NCI-H2196 treated with DMSO at 0.1 percent for 48 hours (cell line): ENCODE measurements around the gene BTBD9.
"Not testable (repeated sequence)": the region's sequence is repeated elsewhere in the genome, so short reads cannot be mapped to it uniquely, and the experiment has no call there.

Experiments
- DNase-seq: peaks from one replicate; lab custom pipeline; 2025; ENCODE audit not compliant: unreplicated experiment; lab: John Stamatoyannopoulos, UW

BTBD9 gene

DNA sequence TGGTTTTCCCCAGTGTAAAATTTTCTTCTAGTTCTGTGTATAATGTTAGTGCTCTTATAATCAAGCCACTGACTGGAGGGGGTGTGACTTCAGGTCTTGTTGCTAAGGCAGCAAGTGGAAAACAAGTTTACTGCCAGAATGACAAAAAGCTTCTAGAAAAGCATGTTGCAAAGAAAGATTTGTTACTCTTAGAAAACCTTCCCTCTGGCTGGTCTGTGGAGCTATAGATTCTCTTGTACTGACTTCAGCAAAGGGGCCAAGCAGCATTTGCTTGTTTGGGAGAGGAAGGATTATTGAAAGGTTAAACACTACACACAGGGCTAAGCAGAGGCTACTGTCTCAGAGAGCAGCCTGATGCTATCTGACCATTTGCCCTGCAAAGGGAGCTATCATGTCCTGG is 288.8 kb downstream of the BTBD9 start:
- DNase-seq = no peak

DNA sequence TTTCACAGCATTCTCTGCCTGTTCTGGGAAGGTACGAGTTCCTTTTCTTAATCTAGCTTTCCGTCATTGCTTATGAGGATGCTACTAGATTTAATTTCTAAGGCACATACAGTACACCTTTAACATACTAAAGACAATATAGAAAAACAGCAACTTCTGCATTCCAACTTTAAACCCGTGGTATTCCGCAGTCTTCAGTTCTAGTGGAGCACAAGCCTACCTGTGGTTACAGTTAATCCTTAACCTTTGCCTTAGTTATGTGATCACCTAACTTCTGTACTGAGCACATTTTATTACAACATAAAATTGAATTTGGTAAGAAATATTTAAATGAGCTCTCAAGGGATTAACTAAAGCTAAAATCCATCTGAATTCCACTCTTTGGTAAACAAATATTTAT is 289.5 kb downstream of the BTBD9 start:
- no peak for DNase-seq

DNA sequence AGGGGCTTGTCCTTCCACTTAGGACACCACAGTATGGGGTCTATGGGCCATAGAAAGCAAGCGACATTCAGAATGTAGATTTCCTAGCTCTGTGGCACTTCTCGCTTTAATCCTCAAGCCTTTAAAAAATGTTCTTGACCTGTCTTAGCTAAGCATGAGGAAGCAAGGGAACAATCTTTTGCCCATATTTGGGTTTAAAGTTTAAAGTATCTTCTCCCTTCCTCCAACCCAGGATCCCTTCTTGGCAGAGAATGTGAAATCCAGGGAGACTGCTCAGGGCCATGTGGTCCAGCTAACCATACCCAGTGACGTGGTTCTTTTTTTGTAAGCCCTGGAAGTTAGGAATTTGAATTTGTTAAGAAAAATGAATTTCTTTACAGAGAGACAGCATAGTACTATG is 289.9 kb downstream of the BTBD9 start:
- no peak for DNase-seq

DNA sequence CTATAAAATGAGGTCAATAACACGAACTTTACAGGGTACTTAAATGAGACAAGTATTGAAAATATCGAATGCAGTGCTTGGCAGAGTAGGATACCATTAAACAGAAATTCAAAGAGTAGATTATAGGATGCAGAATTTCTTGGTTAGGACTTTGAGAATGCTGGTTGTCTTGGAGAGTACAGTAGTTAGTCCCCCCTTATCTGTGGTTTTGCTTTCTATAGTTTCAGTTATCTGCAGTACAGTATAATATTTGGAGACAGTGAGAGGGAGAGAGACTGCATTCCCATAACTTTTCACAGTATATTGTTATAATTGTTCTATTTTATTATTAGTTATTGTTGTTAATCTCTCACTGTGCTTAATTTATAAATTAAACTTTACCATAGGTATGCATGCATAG is 290.5 kb downstream of the BTBD9 start:
- no peak for DNase-seq

DNA sequence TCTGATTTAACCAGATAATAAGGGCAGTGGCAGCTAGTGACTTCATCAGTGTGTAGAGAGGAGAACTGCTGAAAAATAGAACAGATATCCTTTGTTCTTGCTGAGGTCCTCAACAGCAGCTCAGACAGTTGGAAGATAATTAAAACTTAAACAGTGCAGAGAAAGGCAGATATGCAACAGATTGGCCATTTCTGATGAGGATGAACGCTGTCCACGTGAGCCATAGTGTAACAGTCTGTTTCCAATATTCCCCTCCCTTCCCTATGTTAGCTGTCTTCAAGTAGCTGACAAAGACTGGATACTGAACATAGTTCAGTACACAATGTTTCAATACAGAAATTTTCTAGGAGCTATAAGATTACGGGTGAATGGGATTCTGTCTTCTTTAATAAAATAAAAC is 291.4 kb downstream of the BTBD9 start:
- DNase-seq = no peak

DNA sequence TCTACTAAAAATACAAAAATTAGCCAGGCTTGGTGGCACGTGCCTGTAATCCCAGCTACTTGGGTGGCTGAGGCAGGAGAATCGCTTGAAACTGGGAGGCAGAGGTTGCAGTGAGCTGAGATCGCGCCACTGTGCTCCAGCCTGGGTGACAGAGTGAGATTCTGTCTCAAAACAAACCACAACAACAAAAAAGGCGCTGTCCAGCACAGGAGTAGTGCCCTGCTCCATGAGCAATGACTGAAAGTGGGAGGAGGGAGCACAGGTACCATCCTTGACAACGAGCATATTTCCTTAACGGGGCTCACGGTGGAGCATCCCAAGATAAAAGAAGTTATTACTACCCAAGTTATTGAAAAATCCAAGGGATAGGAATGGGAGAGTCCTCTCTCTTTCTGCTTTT is 291.9 kb downstream of the BTBD9 start:
- DNase-seq = not testable (repeated sequence)

DNA sequence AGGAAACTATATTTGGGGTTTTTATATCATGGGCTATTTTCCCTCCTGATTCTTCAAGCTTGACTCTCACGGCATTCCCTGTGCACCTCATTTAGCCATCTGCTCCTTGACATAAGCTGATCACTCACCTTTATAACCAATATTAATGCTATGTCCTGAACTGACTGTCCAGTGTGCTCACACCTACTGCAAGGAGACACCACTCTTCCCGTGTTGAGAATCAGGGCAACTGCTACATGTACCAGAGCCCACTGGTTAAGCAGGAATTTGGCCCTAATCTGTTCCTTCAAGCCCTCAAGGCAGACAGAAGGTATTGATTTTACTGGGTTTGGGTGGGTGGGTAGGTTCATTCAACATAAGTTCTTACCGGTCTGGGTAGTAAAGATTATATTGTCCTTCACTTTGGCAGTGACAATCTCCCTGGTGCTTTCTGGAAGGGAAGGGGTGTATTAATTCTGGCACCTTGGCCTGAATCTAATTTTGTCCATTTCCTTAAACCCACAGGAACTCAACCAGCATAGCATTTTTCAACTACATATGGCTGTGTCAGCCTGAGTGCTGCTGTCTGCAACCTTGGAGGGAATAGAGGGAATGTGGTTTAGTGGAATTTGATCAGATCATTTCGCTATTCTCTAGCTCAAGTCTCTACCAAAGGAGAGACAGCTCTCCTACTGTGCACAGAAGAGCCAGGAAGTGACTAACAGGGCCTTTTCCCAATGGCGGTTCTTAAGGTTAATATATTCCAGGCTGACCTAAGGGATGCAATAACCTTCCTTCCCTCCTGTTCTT is 293.2 kb downstream of the BTBD9 start:
- no peak for DNase-seq

DNA sequence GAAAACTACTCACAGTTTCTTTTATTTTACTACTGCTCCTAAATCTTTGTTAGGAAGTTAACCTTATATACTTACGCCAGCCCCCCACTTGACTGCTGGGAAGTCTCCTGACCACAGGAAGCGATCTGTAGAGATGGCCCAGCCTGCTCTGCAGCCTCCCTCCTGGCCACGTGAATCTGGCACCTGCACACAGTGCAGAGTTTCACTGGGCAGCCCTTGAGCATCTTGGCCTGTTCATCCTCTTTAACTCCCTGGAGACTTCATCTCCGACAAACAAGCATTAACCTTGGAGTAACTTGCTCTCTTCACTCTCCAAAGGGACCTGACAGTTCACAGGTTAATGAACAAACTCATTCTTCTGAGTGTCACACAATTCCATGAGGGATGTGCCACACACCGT is 294.1 kb downstream of the BTBD9 start:
- no peak for DNase-seq

DNA sequence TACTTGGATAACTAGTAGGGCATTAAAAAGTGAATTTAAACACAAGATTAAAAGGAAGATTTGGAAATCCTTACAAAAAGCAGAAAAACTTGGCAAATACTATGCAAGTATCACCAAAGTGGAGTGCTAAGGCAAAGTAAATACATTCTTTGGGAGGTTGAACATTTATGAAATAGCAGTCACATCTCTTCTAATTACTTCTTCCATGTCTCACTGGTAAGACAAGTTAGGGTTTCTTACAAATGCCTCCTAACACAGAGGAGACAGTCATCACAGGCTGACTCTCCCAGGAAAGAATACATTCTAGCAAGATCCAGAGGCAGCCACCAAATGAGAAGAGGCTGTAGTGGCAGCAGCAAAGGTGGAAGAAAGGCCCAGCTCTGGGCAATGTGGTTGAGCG is 298.2 kb downstream of the BTBD9 start:
- no peak for DNase-seq

DNA sequence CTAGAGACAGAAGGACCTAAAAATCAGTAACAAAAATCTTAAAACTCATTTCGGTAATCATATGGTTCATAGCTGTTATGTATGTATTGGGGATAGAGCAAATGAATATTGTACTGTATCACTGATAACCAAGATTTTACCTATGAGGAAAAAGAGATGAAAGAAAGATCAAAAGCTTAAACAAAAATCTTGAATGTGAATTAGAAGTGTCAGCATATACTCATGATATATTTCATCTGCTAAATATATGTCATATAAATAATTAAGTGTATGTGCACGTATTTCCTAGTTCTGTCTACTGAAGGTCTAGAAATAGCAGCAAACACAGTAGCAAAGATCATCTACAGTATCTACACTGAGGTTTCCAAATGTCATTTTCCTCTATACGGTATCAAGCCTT is 299.8 kb downstream of the BTBD9 start:
- no peak for DNase-seq

DNA sequence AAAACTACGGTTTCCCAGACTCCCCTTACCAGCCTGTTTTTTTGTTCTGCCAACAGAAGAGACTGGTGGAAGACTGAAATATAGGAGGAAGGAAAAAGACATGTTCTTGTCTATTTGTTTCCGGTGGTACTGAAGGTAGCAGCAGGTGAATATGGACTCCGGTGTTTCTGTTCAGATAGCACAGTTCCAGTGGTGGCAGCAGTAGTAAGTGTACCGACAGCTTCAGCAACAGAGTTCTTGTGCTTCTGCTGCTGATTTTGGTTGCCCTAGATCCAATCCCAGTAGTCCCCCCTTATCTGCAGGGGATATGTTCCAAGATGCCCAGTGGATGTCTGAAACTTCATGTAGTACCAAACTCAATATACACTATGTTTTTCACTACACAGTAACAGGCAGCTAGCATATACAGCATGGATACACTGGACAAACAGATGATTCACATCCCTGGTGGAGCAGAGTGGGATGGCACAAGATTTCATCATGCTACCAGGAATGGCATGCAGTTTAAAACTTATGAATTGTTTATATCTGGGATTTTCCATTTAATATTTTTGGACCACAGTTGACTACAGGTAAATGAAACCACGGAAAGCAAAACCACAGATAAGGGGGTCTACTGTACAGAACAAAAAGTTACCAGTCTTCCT is 301.8 kb downstream of the BTBD9 start:
- no peak for DNase-seq

DNA sequence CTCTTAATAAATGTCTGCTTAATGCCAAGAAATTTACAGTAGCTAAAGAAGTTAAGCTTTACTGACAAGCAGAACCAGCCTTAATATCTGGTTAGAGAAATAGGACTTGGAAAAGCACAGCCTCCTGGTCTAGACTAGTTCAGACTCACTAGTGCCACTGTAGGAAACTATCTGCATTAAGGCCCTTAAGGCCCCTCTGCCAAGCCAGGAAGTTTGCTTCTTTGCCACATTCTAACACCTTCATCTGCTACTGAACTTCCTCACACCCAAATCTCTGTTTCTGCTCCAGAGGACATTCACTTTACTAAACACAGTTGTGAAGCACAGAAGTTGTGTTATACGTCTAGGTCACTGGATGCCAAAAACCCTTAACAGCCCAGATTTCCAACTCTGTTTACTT is 302.8 kb downstream of the BTBD9 start:
- no peak for DNase-seq

DNA sequence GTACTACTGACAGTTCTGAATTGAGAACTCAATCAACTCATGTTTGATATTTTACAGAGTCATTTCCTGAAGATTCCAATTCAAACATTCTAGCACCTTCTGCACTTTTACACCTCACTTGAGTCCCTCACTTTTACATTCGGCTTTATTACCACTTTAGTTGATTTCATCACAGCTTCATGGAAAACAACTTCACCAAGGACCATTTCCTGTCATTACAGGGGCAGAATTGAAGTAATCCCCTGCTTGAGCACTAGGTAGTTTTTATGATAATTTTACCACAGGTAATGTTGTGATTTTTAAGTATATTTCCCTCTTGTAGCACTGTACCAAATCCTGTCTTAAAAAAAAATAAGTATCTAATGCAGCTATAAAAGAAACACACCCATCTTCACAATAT is 312.9 kb downstream of the BTBD9 start:
- DNase-seq = no peak

DNA sequence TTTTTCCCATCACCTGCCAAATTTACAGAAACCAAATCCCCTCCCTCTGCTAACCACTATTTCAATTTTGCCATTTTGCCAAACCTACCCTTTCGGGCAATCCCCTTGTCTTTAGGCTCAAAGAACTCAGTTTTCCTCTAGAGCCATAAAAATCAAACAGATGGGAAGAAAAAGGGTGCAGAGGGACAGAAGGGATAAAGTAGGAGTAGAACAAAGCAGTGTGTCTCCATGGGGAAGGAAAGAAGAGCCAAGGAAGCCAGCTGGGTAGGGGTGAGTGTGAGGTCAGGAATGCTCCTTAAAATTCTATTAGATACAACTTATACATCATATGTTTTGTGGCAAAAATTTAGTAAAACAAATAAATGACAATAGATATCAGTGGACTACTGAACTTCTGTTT is 316.5 kb downstream of the BTBD9 start:
- no peak for DNase-seq

DNA sequence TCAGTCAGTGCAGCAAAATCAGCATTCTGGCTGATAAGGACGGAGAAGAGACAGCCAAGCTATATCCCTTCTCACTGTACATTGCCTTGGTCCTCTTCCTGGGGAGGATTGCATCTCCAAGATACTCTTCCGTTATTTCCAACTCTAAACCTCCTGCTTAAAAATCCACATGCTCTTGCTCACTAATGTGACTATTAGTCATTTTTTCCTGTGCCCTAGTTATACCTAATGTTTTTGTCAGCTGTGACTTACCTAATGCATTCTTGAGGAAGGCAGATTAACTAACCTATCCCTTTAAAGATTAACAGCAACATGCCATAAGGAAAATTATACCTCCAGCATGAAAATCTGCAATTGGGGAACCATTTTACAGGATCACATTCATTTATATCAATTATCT is 317.6 kb downstream of the BTBD9 start:
- DNase-seq = no peak

DNA sequence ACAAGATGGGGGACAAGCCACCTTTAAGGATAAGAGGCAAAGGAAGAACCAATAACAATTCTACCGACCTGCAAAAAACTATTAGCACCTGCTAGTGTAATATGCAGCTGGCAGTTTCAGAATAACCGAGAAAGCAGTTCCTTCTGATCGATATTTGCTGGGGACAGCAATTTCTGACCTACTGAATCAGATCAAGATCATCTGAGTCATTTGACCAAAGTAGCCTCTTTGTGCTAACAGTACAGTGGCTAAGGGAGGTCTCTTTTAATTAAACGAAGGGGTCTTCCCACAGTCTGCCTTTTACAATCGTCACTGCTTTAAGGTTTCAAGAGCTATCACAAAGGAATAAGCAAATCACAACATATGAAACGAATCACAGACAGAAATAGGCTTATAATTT is 318.9 kb downstream of the BTBD9 start:
- no peak for DNase-seq

DNA sequence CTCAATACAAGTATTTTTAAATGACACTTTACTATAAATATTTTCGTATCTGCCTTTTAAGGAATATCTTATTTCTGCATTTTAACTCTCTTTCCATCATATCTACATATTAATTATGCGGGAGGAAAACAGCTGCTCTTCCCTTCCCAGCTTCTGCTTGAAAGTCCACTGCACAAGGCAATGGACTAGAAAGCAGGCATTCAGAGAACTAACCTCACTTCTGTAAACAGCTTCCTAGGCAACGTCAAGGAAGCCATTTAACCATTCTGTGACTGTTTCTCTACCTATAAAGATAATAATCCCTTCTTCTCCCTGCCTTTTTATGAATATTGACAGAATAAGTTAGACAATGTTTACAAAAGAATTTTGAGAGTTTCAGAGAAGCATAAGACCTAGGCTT is 319.4 kb downstream of the BTBD9 start:
- no peak for DNase-seq

DNA sequence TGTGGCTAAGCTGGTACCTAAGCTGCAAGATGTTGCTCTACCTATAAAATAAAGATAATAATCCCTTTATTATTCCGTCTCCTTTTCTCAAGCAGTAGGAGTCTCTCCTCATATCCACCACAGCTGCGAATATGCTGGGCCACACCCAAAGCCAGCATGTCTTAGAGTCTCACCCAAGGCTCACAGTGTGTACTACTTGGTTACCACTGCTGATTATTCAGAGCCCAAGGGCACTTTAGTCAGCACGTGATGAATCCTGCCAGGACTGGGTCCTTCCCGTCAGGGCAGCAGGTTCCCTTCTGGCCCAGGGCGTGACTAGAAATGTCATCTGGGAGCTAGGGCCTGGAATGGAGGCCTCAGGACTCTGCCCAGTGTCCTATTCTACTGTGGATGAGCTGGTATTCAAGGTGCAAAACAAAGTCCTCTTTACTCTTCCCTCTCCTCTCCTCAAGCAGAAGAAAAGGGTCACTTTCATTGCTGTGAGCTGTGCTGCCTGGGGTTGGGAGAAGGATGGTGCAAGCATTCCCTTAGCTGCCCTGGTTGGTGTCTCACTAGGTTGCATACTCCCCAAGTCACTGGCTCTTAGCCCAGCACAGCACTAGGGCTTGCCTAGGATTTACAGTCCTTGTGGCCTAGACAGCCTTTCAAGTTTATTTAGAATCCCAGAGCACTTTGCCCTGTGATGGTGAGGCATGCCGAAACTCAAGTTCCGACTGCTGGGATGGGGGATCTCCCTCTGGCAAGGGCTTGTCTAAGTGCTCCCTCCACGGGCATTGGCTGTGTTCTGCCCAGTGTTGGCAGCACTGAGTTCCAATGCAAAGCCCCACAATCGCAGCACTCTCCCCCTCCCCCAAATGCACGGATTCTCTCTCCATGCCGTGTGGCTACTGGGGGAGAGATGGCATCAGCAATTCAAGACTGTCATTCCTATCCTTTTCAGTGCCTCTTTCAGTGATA is 320.2 kb downstream of the BTBD9 start:
- no peak for DNase-seq

DNA sequence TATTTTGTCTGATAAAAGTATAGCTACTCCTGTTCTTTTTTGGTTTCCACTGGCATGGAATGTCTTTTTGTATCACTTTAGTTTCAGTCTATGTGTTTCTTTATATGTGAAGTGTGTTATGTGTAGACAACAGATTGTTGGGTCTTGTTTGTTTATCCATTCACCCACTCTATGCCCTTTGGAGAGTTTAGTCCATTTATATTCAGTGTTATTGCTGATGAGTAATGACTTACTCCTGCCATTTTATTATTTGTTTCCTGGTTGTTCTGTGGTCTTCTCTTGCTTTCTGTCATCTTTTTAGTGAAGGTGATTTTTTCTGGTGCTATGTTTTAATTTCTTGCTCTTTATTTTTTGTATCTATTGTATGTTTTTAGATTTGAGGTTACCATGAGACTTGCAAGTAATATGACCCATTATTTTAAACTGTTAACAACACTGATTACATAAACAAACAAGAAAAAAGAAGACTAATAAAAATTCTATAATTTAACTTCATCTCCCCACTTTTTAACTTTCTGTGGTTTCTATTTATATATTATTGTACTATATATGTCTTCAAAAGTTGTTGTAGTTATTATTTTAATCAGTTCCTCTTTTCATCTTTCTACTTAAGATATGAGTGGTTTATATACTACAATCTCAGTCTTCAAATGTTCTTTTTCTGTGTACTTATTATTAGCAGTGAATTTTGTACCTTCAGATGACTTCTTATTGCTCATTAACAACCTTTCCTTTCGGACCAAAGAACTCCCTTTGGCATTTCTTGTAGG is 323.4 kb downstream of the BTBD9 start:
- DNase-seq = no peak

DNA sequence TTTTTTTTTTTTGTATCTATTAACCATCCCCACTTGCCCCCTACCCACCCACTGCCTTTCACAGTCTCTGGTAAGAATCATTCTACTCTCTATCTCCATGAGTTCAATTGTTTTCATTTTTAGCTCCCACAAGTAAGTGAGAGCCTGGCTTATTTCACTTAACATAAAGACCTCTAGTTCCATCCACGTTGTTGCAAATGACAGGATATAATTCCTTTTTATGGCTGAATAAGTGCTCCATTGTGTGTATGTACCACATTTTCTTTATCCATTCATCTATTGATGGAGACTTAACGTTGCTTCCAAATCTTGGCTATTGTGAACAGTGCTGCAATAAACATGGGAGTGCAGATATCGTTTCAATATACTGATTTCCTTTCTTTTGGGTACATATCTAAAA is 328.5 kb downstream of the BTBD9 start:
- no peak for DNase-seq

DNA sequence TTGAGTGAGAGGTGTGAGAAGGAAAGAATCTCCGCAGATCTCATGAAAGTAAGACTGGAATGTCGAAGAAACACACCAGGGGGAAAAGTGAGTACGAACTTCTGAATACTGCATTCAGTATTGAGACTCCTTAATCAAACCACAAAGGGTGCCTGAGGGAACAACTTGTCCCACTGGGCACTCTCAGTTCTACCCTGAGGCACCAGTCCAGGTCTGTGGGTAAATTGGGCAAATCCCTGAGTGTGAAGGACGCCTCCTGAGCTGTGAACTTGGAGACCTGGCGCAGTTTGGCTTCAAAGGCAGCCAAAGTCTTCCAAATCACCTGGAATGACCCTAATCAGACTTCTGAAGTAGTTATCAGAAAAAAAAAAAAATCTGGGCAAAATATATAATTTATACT is 329.7 kb downstream of the BTBD9 start:
- no peak for DNase-seq
